ENCODE measurements around the gene ANKHD1.

ANKHD1 gene

DNA sequence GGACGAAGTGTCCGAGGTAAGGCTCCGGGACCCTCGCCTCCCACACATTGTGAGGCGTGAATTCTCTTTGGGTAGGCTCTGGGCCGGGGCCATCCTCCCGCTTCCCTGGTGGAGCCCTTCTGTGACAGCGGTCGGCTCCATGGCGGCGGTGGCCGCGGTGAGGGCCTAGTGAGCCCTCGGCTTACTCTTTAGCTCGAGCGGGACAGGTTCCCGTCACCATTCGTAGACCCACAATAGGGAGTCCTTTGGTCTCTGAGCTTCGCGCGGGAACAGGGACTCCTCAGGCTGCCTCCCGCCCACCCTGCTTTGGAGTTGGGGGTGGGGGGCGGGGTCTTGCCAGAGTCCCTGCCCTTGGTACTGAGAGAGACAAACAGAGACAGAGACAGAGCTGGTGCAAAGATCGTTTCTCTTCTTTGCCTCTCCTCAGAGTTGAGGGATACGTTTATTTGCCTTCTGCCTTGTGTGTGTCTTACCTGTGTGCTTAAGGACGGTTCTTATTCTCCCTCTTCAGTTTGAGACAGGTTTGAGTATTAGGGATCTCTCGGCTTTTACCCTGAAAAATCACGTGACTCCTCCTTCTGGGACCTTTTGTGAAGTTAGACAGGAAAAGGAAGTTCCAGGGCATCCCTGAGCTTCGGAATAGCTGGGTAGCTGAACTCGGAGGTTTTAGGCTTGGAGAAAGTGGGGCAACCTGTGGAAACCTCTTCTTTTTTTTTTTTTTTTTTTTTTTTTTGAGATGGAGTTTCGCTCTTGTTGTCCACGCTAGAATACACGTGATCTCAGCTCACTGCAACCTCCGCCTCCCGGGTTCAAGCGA, 833 bp downstream of the ANKHD1 start:
- Histone ChIP-seq H3K79me2 (ENCODE audit: insufficient read depth, low read length) (peaks cover 75% of the 10 kb centered on the region), H3F3A (ENCODE audit: low read depth) (no peaks in the 10 kb centered on the region), H3K36me3 (ENCODE audit: insufficient read depth, low read length) (no peaks in the 10 kb centered on the region; the same call in 1 of the 2 replicates), H4K20me1 (ENCODE audit: insufficient read depth, low read length, poor library complexity, severe bottlenecking) (peaks cover 60% of the 10 kb centered on the region), H3K4me3 (ENCODE audit: low read length, poor library complexity, severe bottlenecking) (peak overlapping the region; percentile 76), H3K4me1 (ENCODE audit: insufficient read depth, low read length, poor library complexity, severe bottlenecking) (peaks cover 36% of the 10 kb centered on the region), H3K9me2 (replicated peaks; ENCODE audit: low read depth, low read length) (no peaks in the 10 kb centered on the region), H2AFZ (ENCODE audit: low read length) (peak overlapping the region; percentile 85), H3K9ac (ENCODE audit: low read depth, low read length, poor library complexity, severe bottlenecking) (peak overlapping the region; percentile 88), H3K27me3 (ENCODE audit: insufficient read depth, low read length, poor library complexity, severe bottlenecking) (no peaks in the 10 kb centered on the region), H3K4me2 (ENCODE audit: low read depth, low read length, poor library complexity, severe bottlenecking) (peak overlapping the region; percentile 99), H3K9me3 (ENCODE audit: insufficient read depth, low read depth, low read length) (no peaks in the 10 kb centered on the region)
- TF ChIP-seq, protein P1, sequence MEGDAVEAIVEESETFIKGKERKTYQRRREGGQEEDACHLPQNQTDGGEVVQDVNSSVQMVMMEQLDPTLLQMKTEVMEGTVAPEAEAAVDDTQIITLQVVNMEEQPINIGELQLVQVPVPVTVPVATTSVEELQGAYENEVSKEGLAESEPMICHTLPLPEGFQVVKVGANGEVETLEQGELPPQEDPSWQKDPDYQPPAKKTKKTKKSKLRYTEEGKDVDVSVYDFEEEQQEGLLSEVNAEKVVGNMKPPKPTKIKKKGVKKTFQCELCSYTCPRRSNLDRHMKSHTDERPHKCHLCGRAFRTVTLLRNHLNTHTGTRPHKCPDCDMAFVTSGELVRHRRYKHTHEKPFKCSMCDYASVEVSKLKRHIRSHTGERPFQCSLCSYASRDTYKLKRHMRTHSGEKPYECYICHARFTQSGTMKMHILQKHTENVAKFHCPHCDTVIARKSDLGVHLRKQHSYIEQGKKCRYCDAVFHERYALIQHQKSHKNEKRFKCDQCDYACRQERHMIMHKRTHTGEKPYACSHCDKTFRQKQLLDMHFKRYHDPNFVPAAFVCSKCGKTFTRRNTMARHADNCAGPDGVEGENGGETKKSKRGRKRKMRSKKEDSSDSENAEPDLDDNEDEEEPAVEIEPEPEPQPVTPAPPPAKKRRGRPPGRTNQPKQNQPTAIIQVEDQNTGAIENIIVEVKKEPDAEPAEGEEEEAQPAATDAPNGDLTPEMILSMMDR (conservative IDR thresholded peaks at IDR 0.05; ENCODE audit: low read length): no peak
- TF ChIP-seq EZH2phosphoT487 (IDR thresholded peaks at IDR 0.05; ENCODE audit: borderline replicate concordance): no peak

DNA sequence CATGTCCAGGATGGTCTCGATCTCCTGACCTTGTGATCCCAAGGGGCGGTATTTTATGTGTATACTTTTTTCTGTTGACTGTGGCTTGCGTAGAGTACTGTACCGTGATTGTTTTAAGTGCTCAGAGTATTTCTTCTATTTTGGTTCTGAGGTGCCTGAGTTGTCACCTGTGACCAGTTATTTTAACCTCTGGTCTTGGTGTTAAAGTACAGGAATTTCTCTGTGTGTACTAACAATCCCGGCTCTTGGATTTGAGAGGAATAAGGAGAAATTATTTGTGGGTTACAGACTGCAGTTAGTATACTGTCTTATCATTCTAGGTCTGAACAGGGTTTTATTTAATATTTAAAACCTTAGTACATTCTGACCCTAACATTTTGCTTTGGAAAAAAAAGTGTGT, 2.0 kb downstream of the ANKHD1 start:
- Histone ChIP-seq H3K4me2 (ENCODE audit: low read depth, low read length, poor library complexity, severe bottlenecking) (peak overlapping the region; percentile 99), H3K36me3 (ENCODE audit: insufficient read depth, low read length) (no peaks in the 10 kb centered on the region; the same call in 1 of the 2 replicates), H3K4me3 (ENCODE audit: low read length, poor library complexity, severe bottlenecking) (peak overlapping the region; percentile 76), H2AFZ (ENCODE audit: low read length) (no peak overlapping the region), H3K79me2 (ENCODE audit: insufficient read depth, low read length) (peaks cover 84% of the 10 kb centered on the region), H3K9me2 (replicated peaks; ENCODE audit: low read depth, low read length) (no peaks in the 10 kb centered on the region), H3K27me3 (ENCODE audit: insufficient read depth, low read length, poor library complexity, severe bottlenecking) (no peaks in the 10 kb centered on the region), H3K4me1 (ENCODE audit: insufficient read depth, low read length, poor library complexity, severe bottlenecking) (peaks cover 41% of the 10 kb centered on the region), H3K9me3 (ENCODE audit: insufficient read depth, low read depth, low read length) (no peaks in the 10 kb centered on the region), H3F3A (ENCODE audit: low read depth) (no peaks in the 10 kb centered on the region), H3K9ac (ENCODE audit: low read depth, low read length, poor library complexity, severe bottlenecking) (peak overlapping the region; percentile 62), H4K20me1 (ENCODE audit: insufficient read depth, low read length, poor library complexity, severe bottlenecking) (peaks cover 72% of the 10 kb centered on the region)
- no peak for TF ChIP-seq EZH2phosphoT487 (IDR thresholded peaks at IDR 0.05; ENCODE audit: borderline replicate concordance)

DNA sequence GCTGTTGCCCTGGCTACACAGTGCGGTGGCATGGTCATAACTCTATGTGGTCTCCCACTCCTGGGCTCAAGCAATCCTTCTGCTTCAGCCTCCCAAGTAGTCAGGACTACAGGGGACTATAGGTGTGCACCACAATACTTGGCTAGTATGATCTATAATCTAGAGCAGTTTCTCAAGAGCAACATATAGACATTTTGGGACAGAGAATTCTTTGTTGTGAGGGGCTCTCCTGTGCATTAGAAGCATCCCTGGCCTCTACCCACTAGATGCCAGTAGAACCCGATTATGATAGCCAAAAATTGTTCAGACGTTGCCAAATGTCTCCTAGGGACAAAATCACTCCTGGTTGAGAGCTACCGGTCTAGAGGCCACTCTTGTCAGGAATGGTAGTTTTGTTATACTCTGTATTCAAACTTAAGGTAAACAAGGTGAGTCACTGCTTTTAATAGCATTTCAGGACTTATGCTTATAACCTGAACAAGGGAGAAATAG, 7.2 kb downstream of the ANKHD1 start:
- Histone ChIP-seq H3K9me2 (replicated peaks; ENCODE audit: low read depth, low read length) (no peaks in the 10 kb centered on the region), H3K79me2 (ENCODE audit: insufficient read depth, low read length) (peaks cover 100% of the 10 kb centered on the region), H3F3A (ENCODE audit: low read depth) (no peaks in the 10 kb centered on the region), H4K20me1 (ENCODE audit: insufficient read depth, low read length, poor library complexity, severe bottlenecking) (peaks cover 98% of the 10 kb centered on the region), H2AFZ (ENCODE audit: low read length) (no peak overlapping the region), H3K9ac (ENCODE audit: low read depth, low read length, poor library complexity, severe bottlenecking) (peak overlapping the region; percentile 36), H3K27me3 (ENCODE audit: insufficient read depth, low read length, poor library complexity, severe bottlenecking) (no peaks in the 10 kb centered on the region), H3K4me2 (ENCODE audit: low read depth, low read length, poor library complexity, severe bottlenecking) (peak overlapping the region; percentile 99), H3K9me3 (ENCODE audit: insufficient read depth, low read depth, low read length) (no peaks in the 10 kb centered on the region), H3K4me3 (ENCODE audit: low read length, poor library complexity, severe bottlenecking) (peak overlapping the region; percentile 46), H3K4me1 (ENCODE audit: insufficient read depth, low read length, poor library complexity, severe bottlenecking) (peaks cover 32% of the 10 kb centered on the region), H3K36me3 (ENCODE audit: insufficient read depth, low read length) (no peaks in the 10 kb centered on the region; the same call in 1 of the 2 replicates)
- TF ChIP-seq, protein P1 (conservative IDR thresholded peaks at IDR 0.05; ENCODE audit: low read length): peak; percentile 24; the same call in 1 of the 2 replicates
- TF ChIP-seq EZH2phosphoT487 (IDR thresholded peaks at IDR 0.05; ENCODE audit: borderline replicate concordance): no peak

Measured in Loucy (cell line).